Myocyte (in vitro differentiated cells): ENCODE data around the gene KRT82. TPM values are rescaled to one million over a fixed set of nuclear protein-coding genes. Genes with fewer than 3 reads are reported as not detected.

Experiments used
- DNase-seq: peaks from one replicate; pipeline ENCODE4 v3.0.0-alpha.2; 2012; ENCODE audit warnings: low read depth
- total RNA-seq: library from RNA; depleted of rRNA; stranded (reverse); fragments of >200 nt; gene quantifications from 2 replicates; pipeline ENCODE4 v1.2.3, GENCODE V29; 2014

Gene KRT82
- total RNA-seq, 1 donor from 2014 or later: not detected

GRCh38 chr12:52362118-52362726 is 43.9 kb downstream of the KRT82 start:
- no peak for DNase-seq

GRCh38 chr12:52361553-52361952 is 44.6 kb downstream of the KRT82 start:
- DNase-seq: no peak

GRCh38 chr12:52360663-52361271 is 45.4 kb downstream of the KRT82 start:
- DNase-seq: no peak

GRCh38 chr12:52360106-52360662 is 46.0 kb downstream of the KRT82 start:
- DNase-seq: no peak

DNA sequence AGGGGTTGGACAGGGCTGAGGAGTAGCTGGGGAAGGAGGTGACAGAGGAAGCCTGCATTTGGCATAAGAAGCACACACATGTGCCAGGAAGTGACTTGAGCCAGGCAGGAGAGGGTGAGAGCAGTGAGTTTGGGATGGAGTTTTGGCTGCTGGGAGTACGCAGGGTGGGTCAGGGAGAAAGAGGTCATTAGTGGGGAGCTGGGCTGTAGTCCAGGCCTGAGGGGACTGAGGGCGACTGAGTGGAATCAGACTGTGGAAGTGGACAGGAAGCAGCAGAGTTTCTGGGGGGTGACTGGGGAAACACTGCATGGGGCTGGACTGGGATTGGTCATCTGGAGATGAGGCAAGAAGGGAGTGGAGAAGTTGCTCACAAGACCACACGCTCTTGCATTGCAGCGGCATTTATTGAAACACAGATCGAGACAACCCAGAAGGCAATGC is 46.5 kb downstream of the KRT82 start:
- no peak for DNase-seq

DNA sequence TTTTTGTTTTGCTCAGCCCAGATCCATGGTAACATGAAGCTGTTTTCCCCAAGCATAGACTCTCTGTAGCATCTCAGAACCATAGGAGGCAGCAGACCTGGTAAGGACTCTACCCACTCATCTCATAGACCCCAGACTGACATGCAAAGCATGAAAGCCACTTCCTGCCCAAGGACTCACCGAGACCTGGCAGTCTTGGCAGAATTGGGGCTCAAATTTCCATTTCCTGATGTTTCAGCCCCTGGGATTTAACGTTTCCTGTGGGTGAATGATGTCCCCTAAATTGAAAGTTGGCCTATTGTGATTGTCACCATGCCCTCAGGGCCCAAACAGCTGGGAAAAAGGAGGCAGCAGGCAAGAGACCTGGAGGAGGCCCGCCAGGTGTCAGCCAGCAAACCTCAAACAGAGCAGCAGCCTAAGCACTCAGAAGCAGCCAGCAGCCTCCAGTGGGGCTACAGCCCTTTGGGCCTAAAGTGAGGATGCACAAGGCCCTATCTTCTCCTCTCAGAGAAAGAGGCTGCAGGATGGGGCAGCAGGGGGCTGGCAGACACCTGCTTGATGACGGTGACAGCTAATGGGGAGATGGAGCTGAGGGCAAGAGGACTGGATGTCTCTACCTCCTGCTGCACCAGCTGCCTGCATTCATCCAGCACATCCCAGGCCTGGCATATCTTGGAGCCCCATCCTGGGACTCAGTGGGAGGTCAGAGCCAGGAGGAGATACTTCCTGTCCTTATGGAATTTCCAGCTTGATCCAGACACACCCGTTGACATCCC is 47.4 kb downstream of the KRT82 start:
- DNase-seq: no peak

DNA sequence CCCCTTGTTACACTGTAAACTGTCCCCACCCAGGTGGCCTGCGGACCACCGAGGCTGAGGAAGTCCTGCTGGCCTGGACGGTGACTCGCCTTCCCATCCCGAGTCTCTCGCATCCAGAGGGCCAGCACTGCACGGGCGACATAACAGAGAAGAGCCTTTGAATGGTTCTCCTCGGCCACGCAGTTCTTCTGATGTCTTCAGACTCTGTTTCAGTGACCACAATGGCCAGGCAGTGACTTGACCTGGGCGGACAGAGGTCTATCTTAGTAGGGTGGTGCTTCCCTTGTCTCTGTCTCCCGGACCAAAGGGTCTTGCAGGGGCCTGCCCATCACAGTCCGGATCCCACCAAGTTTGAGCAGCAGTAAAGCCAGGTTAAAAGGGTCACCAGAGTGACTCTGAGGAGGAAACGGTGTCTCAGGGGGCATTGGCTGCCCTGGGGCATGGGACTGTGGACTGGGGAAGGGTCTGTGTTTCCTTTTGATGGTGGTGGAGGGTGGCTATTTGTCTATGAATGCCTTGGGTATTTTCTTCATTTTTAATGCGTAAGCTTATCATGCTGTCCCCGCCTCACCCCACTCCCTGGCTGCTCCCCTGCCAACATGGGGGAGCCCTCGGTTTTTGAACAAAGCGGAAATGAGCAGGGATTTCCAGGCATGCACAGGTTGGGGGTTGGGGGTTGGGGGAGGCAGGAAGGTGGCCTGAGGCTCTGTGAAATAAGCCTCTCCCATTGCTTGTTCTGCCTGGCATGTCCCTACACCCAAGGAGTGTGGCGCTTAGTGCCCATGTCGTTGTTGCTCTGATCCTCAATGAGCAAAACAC is 49.2 kb downstream of the KRT82 start:
- DNase-seq: no peak

- DNase-seq: no peak
Observed at GRCh38 chr12:52356031-52356761, 49.9 kb downstream of the KRT82 start.

- no peak for DNase-seq
Observed at GRCh38 chr12:52355176-52355575, 51.0 kb downstream of the KRT82 start.

DNA sequence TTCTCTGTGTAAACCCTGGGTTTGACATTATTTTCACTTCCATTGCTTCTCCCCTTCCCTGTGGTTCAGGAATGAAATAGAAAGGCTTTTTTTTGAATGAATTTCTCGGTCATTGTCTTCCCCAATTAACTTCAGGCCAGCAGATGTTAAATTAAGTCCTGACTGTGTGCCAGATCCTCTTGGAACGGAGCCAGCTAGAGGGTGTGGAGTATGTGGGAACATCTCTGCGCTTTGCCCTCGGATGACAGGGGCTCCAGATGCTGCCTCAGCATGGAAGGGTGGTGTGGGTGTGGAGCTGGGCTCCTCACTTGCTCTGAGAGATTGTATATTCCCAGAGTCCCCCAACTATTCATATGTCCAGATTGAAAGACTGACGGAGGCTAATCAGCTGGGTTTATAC is 51.9 kb downstream of the KRT82 start:
- DNase-seq: no peak

GRCh38 chr12:52353766-52354165 is 52.4 kb downstream of the KRT82 start:
- DNase-seq: no peak

DNA sequence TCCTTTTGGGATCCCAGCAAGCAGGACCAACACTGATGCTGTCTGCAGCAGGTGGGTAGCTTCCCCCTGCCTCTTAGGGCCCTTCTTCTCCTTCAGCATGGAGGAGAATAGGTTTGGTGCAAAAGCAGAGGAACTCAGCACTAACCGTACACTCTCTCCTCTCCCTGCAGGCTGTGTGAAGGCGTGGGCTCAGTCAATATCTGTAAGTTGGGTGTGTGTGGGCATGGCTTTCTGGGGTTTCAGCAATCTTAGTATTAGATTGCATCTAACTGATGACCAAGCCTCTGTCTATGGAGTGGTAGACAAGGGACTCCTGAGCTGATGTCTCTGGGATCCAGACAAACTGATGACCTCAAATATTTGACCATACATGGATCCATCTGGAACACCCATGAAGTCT is 53.2 kb downstream of the KRT82 start:
- DNase-seq: no peak

GRCh38 chr12:52351196-52352059 is 54.7 kb downstream of the KRT82 start:
- DNase-seq: peak; percentile 27

DNA sequence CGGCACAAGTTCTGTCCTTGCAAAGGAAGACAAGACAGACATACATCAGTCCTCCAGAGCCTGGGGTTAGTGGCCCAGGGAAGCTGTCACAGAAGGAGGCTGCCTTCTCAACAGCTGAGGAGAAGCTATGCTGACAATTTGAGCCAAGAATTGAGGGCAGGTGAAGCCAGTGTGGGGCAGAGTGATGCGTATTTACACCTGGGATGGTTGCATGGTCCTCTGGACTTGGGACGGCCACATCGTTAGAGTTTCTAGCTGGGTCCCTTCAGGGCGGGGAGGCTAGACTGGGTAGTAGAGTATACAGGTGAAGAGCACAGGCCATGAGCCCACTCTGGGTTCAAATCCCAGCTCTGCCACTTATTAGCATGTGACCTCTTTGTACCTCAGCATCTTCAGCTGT is 55.3 kb downstream of the KRT82 start:
- DNase-seq: no peak

DNA sequence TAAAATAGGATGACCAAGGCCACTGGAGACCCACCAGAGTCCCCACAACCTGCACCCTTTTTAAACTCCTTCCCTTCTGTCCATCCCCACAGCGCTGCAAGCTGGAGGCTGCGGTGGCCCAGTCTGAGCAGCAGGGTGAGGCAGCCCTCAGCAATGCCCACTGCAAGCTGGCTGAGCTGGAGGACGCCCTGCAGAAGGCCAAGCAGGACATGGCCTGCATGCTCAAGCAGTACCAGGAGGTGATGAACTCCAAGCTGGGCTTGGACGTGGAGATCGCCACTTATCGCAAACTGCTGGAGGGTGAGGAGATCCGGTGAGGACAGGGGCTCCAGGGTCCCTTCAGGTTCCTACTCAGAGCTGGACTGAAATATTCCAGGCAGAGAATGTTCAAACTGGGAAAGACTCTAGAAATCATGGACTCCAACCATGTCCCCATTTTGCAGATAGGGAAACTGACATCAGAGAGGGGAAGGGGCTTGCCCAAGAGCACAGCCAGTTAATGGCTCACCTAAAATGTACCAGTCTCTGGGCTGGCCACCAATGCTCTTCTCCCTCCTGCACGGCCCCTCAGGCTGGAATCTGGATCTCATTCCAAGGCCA is 56.0 kb downstream of the KRT82 start:
- DNase-seq: no peak

DNA sequence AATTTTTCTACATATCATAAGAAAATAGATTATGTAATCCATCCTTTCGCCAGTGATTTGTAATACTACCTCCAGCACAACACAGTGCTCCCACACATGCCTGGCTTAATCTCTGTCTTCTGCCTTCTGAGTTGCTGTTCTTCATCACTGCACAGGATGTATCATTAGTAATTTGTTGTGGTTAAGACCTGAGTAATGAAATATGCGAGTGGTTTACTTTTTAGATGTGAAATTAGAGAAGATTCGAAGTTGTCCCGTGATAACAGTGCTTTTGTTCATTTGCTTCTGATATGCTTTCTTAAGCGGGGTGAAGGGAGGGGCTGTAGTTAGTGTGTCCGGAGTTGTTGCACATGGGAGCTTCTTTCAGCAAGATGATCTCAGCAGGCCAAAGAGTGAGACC is 56.9 kb downstream of the KRT82 start:
- no peak for DNase-seq

DNA sequence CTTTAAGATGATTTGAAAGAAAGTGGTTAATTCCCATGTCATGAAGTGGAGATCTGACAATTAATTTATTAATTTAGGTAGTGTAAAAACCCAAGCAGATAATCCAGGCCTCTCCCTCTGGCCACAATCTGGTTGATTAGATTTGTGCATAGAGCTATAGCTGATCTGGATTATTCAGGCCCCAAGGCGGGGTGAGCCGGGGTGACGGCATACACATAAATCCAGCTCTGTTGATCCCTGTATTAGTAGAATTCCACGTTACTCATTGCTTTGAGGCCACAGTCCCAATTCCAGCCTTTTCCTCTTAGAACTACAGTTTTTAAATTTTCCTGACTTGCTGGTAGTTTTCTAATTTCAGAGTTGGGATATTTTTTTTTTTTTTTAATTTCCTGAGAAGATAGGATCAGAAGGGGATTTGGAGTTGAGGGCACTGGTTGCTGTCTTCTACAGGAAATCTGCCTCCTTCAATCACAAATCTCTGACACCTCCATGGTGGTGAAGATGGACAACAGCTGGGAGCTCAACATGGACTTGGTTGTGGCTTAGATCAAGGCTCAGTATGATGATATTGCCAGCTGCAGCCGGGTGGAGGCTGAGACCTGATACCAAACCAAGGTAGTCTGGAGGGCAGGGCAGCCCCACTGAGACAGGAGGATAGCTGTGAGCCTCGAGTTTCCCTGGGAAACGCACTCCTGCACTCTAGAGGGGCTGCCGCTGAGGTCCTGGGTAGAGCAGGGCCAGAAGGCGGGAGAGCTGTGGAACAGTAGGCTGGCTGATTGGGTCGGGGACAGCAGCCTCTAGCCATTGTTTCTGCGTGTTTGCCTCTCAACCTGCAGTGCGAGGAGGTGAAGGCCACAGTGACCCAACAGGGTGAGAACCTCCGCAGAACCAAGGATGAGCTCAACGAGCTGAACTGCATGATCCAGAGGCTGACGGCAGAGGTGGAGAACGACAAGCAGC is 58.3 kb downstream of the KRT82 start:
- peak; percentile 87 for DNase-seq

GRCh38 chr12:52347016-52347415 is 59.1 kb downstream of the KRT82 start:
- DNase-seq: no peak
